Right cardiac atrium (tissue), 5 donors: ENCODE data around the gene FAM83F. TPM values are rescaled to one million over a fixed set of nuclear protein-coding genes. Genes with fewer than 3 reads are reported as not detected.

Source experiments
- ATAC-seq, 2 donors: fragments of 200-7000 bp; cut with Tn5 transposase; one replicate each; pipeline versions ENCODE4 v1.8.0 to v1.9.1; 2020; ENCODE audit warnings: moderate library complexity in 2 of 2, mild to moderate bottlenecking in 1 of 2
- DNase-seq, 3 donors: peaks; one replicate each; pipeline ENCODE4 v3.0.0-alpha.2; 2020
- H3K27ac ChIP-seq: one replicate; pipeline ENCODE4 v1.5.1; 2013; ENCODE audit warnings: mild to moderate bottlenecking, low read length, control low read depth, moderate library complexity
- H3K27me3 ChIP-seq: one replicate; pipeline ENCODE4 v1.6.1; 2013; ENCODE audit not compliant: control insufficient read depth, insufficient read depth
- H3K4me1 ChIP-seq: one replicate; pipeline ENCODE4 v1.6.1; 2013; ENCODE audit warnings: low read length; ENCODE audit not compliant: control insufficient read depth, insufficient read depth
- H3K4me3 ChIP-seq: one replicate; pipeline ENCODE4 v1.5.1; 2013; ENCODE audit warnings: low read length, control low read depth
- H3K9me3 ChIP-seq: one replicate; pipeline ENCODE4 v1.6.1; 2013; ENCODE audit warnings: low read length; ENCODE audit not compliant: control insufficient read depth
- WGBS: extraction: QIAGEN DNeasy Blood & Tissue Kit; methylation state at CpG from one replicate; pipeline ENCODE4 v1.1.7; 2013; 5-methylcytosine and 5-hydroxymethylcytosine counted together
- intact Hi-C, 4 donors: fragments of 100-400 bp; cut with DNase I; formaldehyde crosslinking; loops; one replicate each; pipeline versions ENCODE4 v1.11.0 to v1.14.0; 2022 to 2023
- polyA plus RNA-seq: library from polyadenylated mRNA; stranded (reverse); fragments of 200-250 nt; gene quantifications from one replicate; pipeline ENCODE4 v1.2.3, GENCODE V29; 2013
- total RNA-seq, 4 donors: library from RNA; stranded (reverse); fragmentation: NEBNext Ultra II Directional; extraction: Animal tissue kit (Norgen Biotek cat#: 25700); gene quantifications; one replicate each; pipeline ENCODE4 v1.2.1, GENCODE V29; 2021
- donor health status: healthy with polysubstance abuse.
- donor health status: DM: no; HTN: yes; CAD: no.
- donor health status: DM: no; HTN: no; CAD: no.
- donor health status: DM: no; HTN: yes; CAD: no; lungs with severe emphysema.
- donor health status: DM: yes; HTN: yes; CAD: no.

FAM83F gene
- total and polyA plus RNA-seq, 5 donors, result 3.6 to 8.5 (median 5.9) TPM

DNA sequence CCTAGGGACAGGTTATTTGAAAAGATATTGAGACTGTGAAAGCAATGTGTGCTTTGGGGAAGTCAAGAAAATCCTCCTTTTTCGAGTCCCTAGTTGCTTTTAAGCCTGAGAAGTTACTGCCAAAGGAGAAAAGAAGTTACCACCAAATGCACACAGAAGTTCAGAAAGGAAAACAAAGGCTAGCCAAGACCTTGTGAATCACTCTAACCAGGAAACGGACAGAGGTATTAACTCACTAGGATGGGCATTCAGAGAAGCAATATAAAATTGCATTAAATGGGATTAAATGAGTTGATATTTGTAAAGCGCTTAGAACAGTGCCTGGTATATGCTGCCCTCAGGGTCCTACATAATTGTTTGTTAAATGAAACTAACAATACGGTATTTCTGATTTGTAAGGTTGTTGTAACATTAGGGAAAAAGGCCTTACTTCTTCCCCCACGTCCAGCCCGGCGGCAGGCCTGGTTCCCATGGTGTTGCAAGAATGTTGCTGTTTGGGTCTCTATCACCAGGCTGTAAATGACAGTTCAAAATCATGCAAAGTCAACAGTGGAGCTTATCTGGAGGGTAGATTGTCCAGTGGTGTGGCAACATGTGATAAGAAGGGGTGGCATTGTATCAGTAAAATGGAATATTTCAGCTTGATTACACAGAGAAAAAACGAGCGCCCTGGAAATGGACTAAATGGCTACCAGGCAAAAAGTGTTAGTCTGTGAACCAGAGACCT is 27.5 kb upstream of the FAM83F start:
- intact Hi-C loops, result no loop called here
- ATAC-seq (no peak), DNase-seq (no peak)
- peaks cover 4% of the 10 kb centered on the region for H3K4me1 ChIP-seq
- no peaks in the 10 kb centered on the region for H3K9me3 ChIP-seq
- H3K27me3 ChIP-seq, result no peaks in the 10 kb centered on the region
- no peak overlapping the region for H3K4me3 ChIP-seq
- H3K27ac ChIP-seq, result no peak overlapping the region
- WGBS, result 70% methylated on average over 9 of the region's 9 CpGs

GRCh38 chr22:39967996-39968972 is 26.5 kb upstream of the FAM83F start:
- WGBS, result 52% methylated on average over 20 of the region's 20 CpGs
- Histone ChIP-seq H3K27ac (peak overlapping the region; percentile 17), H3K9me3 (no peaks in the 10 kb centered on the region), H3K4me3 (no peak overlapping the region), H3K4me1 (peaks cover 4% of the 10 kb centered on the region), H3K27me3 (no peaks in the 10 kb centered on the region)
- intact Hi-C loops, result no loop called here
- DNase-seq (peak; percentile 21 to 71 (median 65)), ATAC-seq (peak; percentile 72 to 83)

GRCh38 chr22:39970742-39971141 is 24.0 kb upstream of the FAM83F start:
- ATAC-seq (no peak), DNase-seq (no peak)
- H3K27ac ChIP-seq, result no peak overlapping the region
- H3K9me3 ChIP-seq, result no peaks in the 10 kb centered on the region
- intact Hi-C loops, result no loop called here
- no peaks in the 10 kb centered on the region for H3K27me3 ChIP-seq
- H3K4me1 ChIP-seq, result peaks cover 4% of the 10 kb centered on the region
- no peak overlapping the region for H3K4me3 ChIP-seq
- 86% methylated on average over 10 of the region's 10 CpGs for WGBS

GRCh38 chr22:39972641-39973040 is 22.1 kb upstream of the FAM83F start:
- H3K4me1 ChIP-seq, result peaks cover 4% of the 10 kb centered on the region
- intact Hi-C loops, result no loop called here
- H3K9me3 ChIP-seq, result no peaks in the 10 kb centered on the region
- ATAC-seq (no peak), DNase-seq (no peak)
- no peak overlapping the region for H3K4me3 ChIP-seq
- WGBS, result 52% methylated on average over 5 of the region's 5 CpGs
- no peak overlapping the region for H3K27ac ChIP-seq
- no peaks in the 10 kb centered on the region for H3K27me3 ChIP-seq

- ATAC-seq, result no peak
- no peaks in the 10 kb centered on the region for H3K27me3 ChIP-seq
These were observed 21.1 kb upstream of the FAM83F start for GRCh38 chr22:39973656-39974055.

DNA sequence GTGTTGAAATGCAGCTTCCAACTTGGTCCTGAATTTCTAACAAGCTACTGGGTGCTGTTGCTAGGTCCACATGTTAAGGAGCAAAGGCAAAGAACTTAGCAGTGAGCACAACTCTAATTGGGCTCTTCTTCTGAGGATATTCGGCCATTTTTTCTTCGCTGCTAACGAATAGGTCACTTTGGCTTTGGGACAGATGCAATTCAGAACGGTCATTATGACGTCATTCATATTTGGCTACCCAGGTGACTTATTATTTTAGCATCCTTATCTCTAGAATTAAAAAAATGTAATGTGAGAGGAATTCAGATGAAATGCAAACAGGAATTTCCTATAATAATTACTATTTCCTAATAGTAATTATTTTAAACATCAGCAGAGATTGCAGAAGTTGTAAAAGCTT is 20.7 kb upstream of the FAM83F start:
- Histone ChIP-seq H3K4me1 (peaks cover 4% of the 10 kb centered on the region), H3K9me3 (no peaks in the 10 kb centered on the region), H3K4me3 (no peak overlapping the region), H3K27ac (no peak overlapping the region), H3K27me3 (no peaks in the 10 kb centered on the region)
- DNase-seq, result no peak
- 58% methylated on average over 5 of the region's 5 CpGs for WGBS
- intact Hi-C loops, result no loop called here
- no peak for ATAC-seq

More at GRCh38 chr22:39973656-39974055, 21.1 kb upstream of the FAM83F start:
- intact Hi-C loops, result no loop called here
- H3K27ac ChIP-seq, result no peak overlapping the region
- DNase-seq, result no peak
- 63% methylated on average over 5 of the region's 5 CpGs for WGBS
- H3K4me1 ChIP-seq, result peaks cover 4% of the 10 kb centered on the region
- no peaks in the 10 kb centered on the region for H3K9me3 ChIP-seq
- no peak overlapping the region for H3K4me3 ChIP-seq

GRCh38 chr22:39979048-39979447 is 15.7 kb upstream of the FAM83F start:
- no peak for ATAC-seq
- Histone ChIP-seq H3K9me3 (no peaks in the 10 kb centered on the region), H3K4me3 (no peak overlapping the region), H3K4me1 (no peaks in the 10 kb centered on the region), H3K27ac (no peak overlapping the region), H3K27me3 (no peaks in the 10 kb centered on the region)
- intact Hi-C loops, result no loop called here
- WGBS, result 78% methylated on average over 6 of the region's 6 CpGs
- no peak for DNase-seq

GRCh38 chr22:39979458-39979857 is 15.3 kb upstream of the FAM83F start:
- Histone ChIP-seq H3K4me1 (no peaks in the 10 kb centered on the region), H3K27ac (no peak overlapping the region), H3K27me3 (no peaks in the 10 kb centered on the region), H3K4me3 (no peak overlapping the region), H3K9me3 (no peaks in the 10 kb centered on the region)
- intact Hi-C loops, result no loop called here
- 85% methylated on average over 5 of the region's 5 CpGs for WGBS
- DNase-seq (no peak), ATAC-seq (no peak)

GRCh38 chr22:39980596-39980995 is 14.2 kb upstream of the FAM83F start:
- no peaks in the 10 kb centered on the region for H3K27me3 ChIP-seq
- H3K27ac ChIP-seq, result no peak overlapping the region
- DNase-seq (no peak), ATAC-seq (no peak)
- intact Hi-C loops, result no loop called here
- 66% methylated on average over 6 of the region's 6 CpGs for WGBS
- no peak overlapping the region for H3K4me3 ChIP-seq
- H3K9me3 ChIP-seq, result no peaks in the 10 kb centered on the region
- H3K4me1 ChIP-seq, result no peaks in the 10 kb centered on the region

DNA sequence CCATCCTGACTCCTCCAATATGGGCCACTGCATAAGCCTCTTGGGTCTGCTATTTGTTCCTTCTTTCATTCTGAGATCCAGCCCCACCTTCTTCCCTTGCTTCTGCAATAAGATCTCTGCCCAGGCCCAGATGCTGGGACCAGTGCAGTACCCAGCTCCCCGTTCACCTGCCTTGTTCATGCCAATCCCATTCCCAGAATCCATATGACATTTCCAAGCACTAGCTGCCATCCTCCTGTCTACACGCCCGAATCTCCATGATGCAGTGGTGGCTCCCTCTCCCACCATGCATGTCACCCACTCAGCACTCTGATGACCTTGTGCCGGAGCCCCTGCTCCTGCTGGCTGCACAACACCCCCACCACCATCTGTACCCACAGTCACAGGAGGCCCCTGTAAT is 11.4 kb upstream of the FAM83F start:
- intact Hi-C loops, result no loop called here
- WGBS, result 89% methylated on average over 4 of the region's 4 CpGs
- ATAC-seq, result no peak

DNA sequence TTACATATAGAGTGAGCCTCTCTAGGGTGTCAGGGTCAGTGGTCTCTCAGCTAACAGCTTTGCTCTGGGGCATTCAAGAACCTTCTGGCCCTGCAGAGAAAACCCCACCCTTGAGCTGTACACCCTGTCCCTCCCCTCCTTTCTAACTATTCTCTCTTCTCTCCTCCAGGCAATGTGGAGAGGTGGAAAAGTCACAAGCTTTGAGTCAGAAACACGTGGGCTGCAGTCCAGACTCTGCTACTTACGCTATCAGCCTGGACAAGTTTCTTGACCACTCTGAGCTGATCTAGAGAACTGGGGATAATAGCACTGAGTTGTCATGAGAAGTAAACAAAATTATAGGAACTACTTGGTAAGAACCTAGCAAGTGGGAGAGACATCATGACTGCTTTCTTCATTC is 10.7 kb upstream of the FAM83F start:
- intact Hi-C loops, result no loop called here
- ATAC-seq (no peak), DNase-seq (no peak)
- H3K9me3 ChIP-seq, result no peaks in the 10 kb centered on the region
- no peaks in the 10 kb centered on the region for H3K27me3 ChIP-seq
- no peak overlapping the region for H3K27ac ChIP-seq
- H3K4me3 ChIP-seq, result no peak overlapping the region
- peaks cover 3% of the 10 kb centered on the region for H3K4me1 ChIP-seq
- 32% methylated on average over 2 of the region's 2 CpGs for WGBS

More for the DNA sequence above, 11.4 kb upstream of the FAM83F start:
- no peaks in the 10 kb centered on the region for H3K4me1 ChIP-seq
- H3K9me3 ChIP-seq, result no peaks in the 10 kb centered on the region
- DNase-seq, result no peak
- no peak overlapping the region for H3K27ac ChIP-seq
- H3K4me3 ChIP-seq, result no peak overlapping the region
- H3K27me3 ChIP-seq, result no peaks in the 10 kb centered on the region
